ENCODE results near the gene COBL. TPM values are rescaled to one million over a fixed set of nuclear protein-coding genes. Genes with fewer than 3 reads are reported as not detected.

The COBL gene
- total and polyA plus RNA-seq, 10 of the 15 experiments (the other 5 are each of a cell fraction or from before 2014, with no cell fraction given): 0.21 TPM; not detected in 9

GRCh38 chr7:51228386-51228958 is 88.1 kb downstream of the COBL start:
- no peak for TF ChIP-seq ZBTB33 (IDR thresholded peaks at IDR 0.05)
- TF ChIP-seq ETV6 (conservative IDR thresholded peaks at IDR 0.05 in 1 of 2, IDR thresholded peaks at IDR 0.05 in 1 of 2; ENCODE audit: borderline replicate concordance in 1 of 2, low read depth in 1 of 2): no peak
- TF ChIP-seq TARDBP (IDR thresholded peaks at IDR 0.05; ENCODE audit: borderline replicate concordance): no peak
- TF ChIP-seq TBL1XR1 (IDR thresholded peaks at IDR 0.05; ENCODE audit: low read depth, low read length): no peak
- no peak for TF ChIP-seq ZNF384 (IDR thresholded peaks at IDR 0.05; ENCODE audit: borderline replicate concordance, low read depth, low read length)
- Histone ChIP-seq H3K9ac (ENCODE audit: control insufficient read depth, insufficient read depth, low read length) (no peak overlapping the region), H3K36me3 (ENCODE audit: control insufficient read depth in 2 of 2, insufficient read depth in 2 of 2, low read length in 1 of 2) (no peaks in the 10 kb centered on the region), H3K9me3 (replicated peaks; ENCODE audit: control insufficient read depth, insufficient read depth, low read length) (no peaks in the 10 kb centered on the region), H4K20me1 (ENCODE audit: control insufficient read depth, insufficient read depth) (no peaks in the 10 kb centered on the region; the same call in 1 of the 2 replicates), H3K79me2 (ENCODE audit: control insufficient read depth, insufficient read depth, low read length) (no peaks in the 10 kb centered on the region), H2AFZ (ENCODE audit: control insufficient read depth, low read depth, low read length) (no peak overlapping the region), H3K27ac (ENCODE audit: control insufficient read depth, insufficient read depth) (no peak overlapping the region), H3K4me2 (ENCODE audit: control insufficient read depth, insufficient read depth) (no peak overlapping the region), H3K4me3 (no peak overlapping the region), H3K4me1 (ENCODE audit: control insufficient read depth, insufficient read depth, low read length) (no peaks in the 10 kb centered on the region), H3K27me3 (replicated peaks in 1 of 2; ENCODE audit: control insufficient read depth in 2 of 2, insufficient read depth in 2 of 2, low read length in 1 of 2) (no peaks in the 10 kb centered on the region; a peak in 1 of 4 replicates)
- 48% methylated on average over 3 of the region's 3 CpGs for WGBS (ENCODE audit: insufficient coverage, insufficient replicate concordance, low lambda C conversion rate, missing lambda C conversion rate)
- POLR2A ChIA-PET: no interaction called here
- SMC1A ChIA-PET (ENCODE audit: uncharacterized antibody, unreplicated experiment): interaction anchor here (1.5 kb wide), 1 partner anchor 66 kb away, joined by 3 read pairs; no protein-coding TSS in a partner anchor
- RAD21 ChIA-PET (ENCODE audit: unreplicated experiment): no interaction called here
- DNase-seq (ENCODE audit: low read depth, low spot score) (no peak), ATAC-seq (no peak), FAIRE-seq (no peak)
- in situ Hi-C loops (cut with MboI): no loop called here
- no TSS peak for BruUV-seq (replicated peaks)
- CTCF ChIA-PET: interaction anchor here (0.7 to 1.7 kb wide), 3 partner anchors 12 to 68 kb away, joined by 4 to 6 read pairs (median 5); no protein-coding TSS in a partner anchor
- intact Hi-C loops (cut with micrococcal nuclease; ENCODE audit: unreplicated experiment): no loop called here

Data from GM12878 (cell line).